HEK293 (cell line): ENCODE results near the gene OSBP.
A peak's percentile ranks its signal among the peaks of the same experiment; 100 is the strongest.

ENCODE experiments used
- BCL11A ChIP-seq: fragments of 450-650 bp; formaldehyde crosslinking; IDR thresholded peaks from 2 replicates; pipeline ENCODE4 v1.5.1; 2016; ENCODE audit warnings: low read depth, missing biosample characterization, missing genetic modification characterization
- GLI4 ChIP-seq: fragments of 450-650 bp; formaldehyde crosslinking; IDR thresholded peaks from 2 replicates; pipeline ENCODE4 v1.5.1; 2016; ENCODE audit warnings: missing biosample characterization, missing genetic modification characterization
- GLIS2 ChIP-seq: fragments of 450-650 bp; formaldehyde crosslinking; IDR thresholded peaks from 2 replicates; pipeline ENCODE4 v1.5.1; 2016; ENCODE audit warnings: missing biosample characterization, missing genetic modification characterization
- KLF7 ChIP-seq: fragments of 450-650 bp; formaldehyde crosslinking; IDR thresholded peaks from 2 replicates; pipeline ENCODE4 v1.5.1; 2016; ENCODE audit warnings: missing biosample characterization, missing genetic modification characterization, borderline replicate concordance
- MZF1 ChIP-seq: fragments of 450-650 bp; formaldehyde crosslinking; IDR thresholded peaks from 2 replicates; pipeline ENCODE4 v1.5.1; 2017; ENCODE audit warnings: missing biosample characterization, missing genetic modification characterization, borderline replicate concordance
- OVOL3 ChIP-seq: fragments of 450-650 bp; formaldehyde crosslinking; IDR thresholded peaks from 2 replicates; pipeline ENCODE4 v1.5.1; 2016; ENCODE audit warnings: missing biosample characterization, missing genetic modification characterization
- PRDM1 ChIP-seq: fragments of 450-650 bp; formaldehyde crosslinking; IDR thresholded peaks from 2 replicates; pipeline ENCODE4; 2016; ENCODE audit warnings: missing biosample characterization, missing genetic modification characterization
- SALL2 ChIP-seq: fragments of 450-650 bp; formaldehyde crosslinking; IDR thresholded peaks from 2 replicates; pipeline ENCODE4 v1.5.0; 2017; ENCODE audit warnings: missing biosample characterization, mild to moderate bottlenecking, missing genetic modification characterization, borderline replicate concordance
- SCRT1 ChIP-seq: fragments of 450-650 bp; formaldehyde crosslinking; IDR thresholded peaks from 2 replicates; pipeline ENCODE4 v1.5.1; 2016; ENCODE audit warnings: missing biosample characterization, missing genetic modification characterization, borderline replicate concordance
- SP3 ChIP-seq: fragments of 450-650 bp; formaldehyde crosslinking; IDR thresholded peaks from 2 replicates; pipeline ENCODE4 v1.5.1; 2016; ENCODE audit warnings: missing biosample characterization, missing genetic modification characterization
- TRIM28 ChIP-seq: IDR thresholded peaks from 2 replicates; pipeline ENCODE4 v1.6.1; 2011; ENCODE audit warnings: low read length, control low read depth, borderline replicate concordance
- YY2 ChIP-seq: fragments of 450-650 bp; formaldehyde crosslinking; IDR thresholded peaks from 2 replicates; pipeline ENCODE4 v1.5.1; 2016; ENCODE audit warnings: missing biosample characterization, missing genetic modification characterization
- ZBTB1 ChIP-seq: fragments of 450-650 bp; formaldehyde crosslinking; IDR thresholded peaks from 2 replicates; pipeline ENCODE4 v1.5.1; 2016; ENCODE audit warnings: missing biosample characterization, missing genetic modification characterization
- ZFP3 ChIP-seq: fragments of 450-650 bp; formaldehyde crosslinking; IDR thresholded peaks from 2 replicates; pipeline ENCODE4 v1.5.1; 2016; ENCODE audit warnings: low read depth, missing biosample characterization, missing genetic modification characterization
- ZFP41 ChIP-seq: fragments of 450-650 bp; formaldehyde crosslinking; IDR thresholded peaks from 2 replicates; pipeline ENCODE4 v1.5.1; 2016; ENCODE audit warnings: missing biosample characterization, missing genetic modification characterization, borderline replicate concordance
- ZNF350 ChIP-seq: fragments of 450-650 bp; formaldehyde crosslinking; IDR thresholded peaks from 2 replicates; pipeline ENCODE4 v1.5.0; 2017; ENCODE audit warnings: missing biosample characterization, mild to moderate bottlenecking, missing genetic modification characterization
- ZNF416 ChIP-seq: fragments of 450-650 bp; formaldehyde crosslinking; IDR thresholded peaks from 2 replicates; pipeline ENCODE4 v1.5.1; 2016; ENCODE audit warnings: missing biosample characterization, missing genetic modification characterization
- ZNF433 ChIP-seq: fragments of 450-650 bp; formaldehyde crosslinking; IDR thresholded peaks from 2 replicates; pipeline ENCODE4 v1.5.1; 2016; ENCODE audit warnings: missing biosample characterization, missing genetic modification characterization, low read depth
- ZNF473 ChIP-seq: fragments of 450-650 bp; formaldehyde crosslinking; IDR thresholded peaks from 2 replicates; pipeline ENCODE4 v1.5.1; 2017; ENCODE audit warnings: missing biosample characterization, missing genetic modification characterization
- ZNF555 ChIP-seq: fragments of 450-650 bp; formaldehyde crosslinking; conservative IDR thresholded peaks from 2 replicates; pipeline ENCODE4 v1.5.1; 2017; ENCODE audit warnings: missing biosample characterization, mild to moderate bottlenecking, missing genetic modification characterization, inconsistent platforms
- ZNF600 ChIP-seq: fragments of 450-650 bp; formaldehyde crosslinking; IDR thresholded peaks from 2 replicates; pipeline ENCODE4 v1.5.1; 2016; ENCODE audit warnings: missing biosample characterization, missing genetic modification characterization
- ZNF792 ChIP-seq: fragments of 450-650 bp; formaldehyde crosslinking; IDR thresholded peaks from 2 replicates; pipeline ENCODE4 v1.5.1; 2016; ENCODE audit warnings: missing biosample characterization, missing genetic modification characterization
- TF ChIP-seq, protein P1 (sequence below): fragments of 450-650 bp; formaldehyde crosslinking; IDR thresholded peaks from 2 replicates; pipeline ENCODE4 v1.5.1; 2016; ENCODE audit warnings: missing biosample characterization, missing genetic modification characterization
- TF ChIP-seq, protein P2 (sequence below): fragments of 450-650 bp; formaldehyde crosslinking; IDR thresholded peaks from 2 replicates; pipeline ENCODE4 v1.5.1; 2016; ENCODE audit warnings: missing biosample characterization, missing genetic modification characterization
- TF ChIP-seq, protein P3 (sequence below): fragments of 450-650 bp; formaldehyde crosslinking; IDR thresholded peaks from 2 replicates; pipeline ENCODE4 v1.5.1; 2017; ENCODE audit warnings: missing biosample characterization, missing genetic modification characterization
- TF ChIP-seq, protein P4 (sequence below): fragments of 450-650 bp; formaldehyde crosslinking; IDR thresholded peaks from 2 replicates; pipeline ENCODE4 v1.5.1; 2016; ENCODE audit warnings: missing biosample characterization, missing genetic modification characterization
- TF ChIP-seq, protein P5 (sequence below): fragments of 450-650 bp; formaldehyde crosslinking; IDR thresholded peaks from 2 replicates; pipeline ENCODE4 v1.5.1; 2016; ENCODE audit warnings: missing biosample characterization, missing genetic modification characterization
- TF ChIP-seq, protein P6 (sequence below): fragments of 450-650 bp; IDR thresholded peaks from 2 replicates; pipeline ENCODE4 v1.5.1; 2018; ENCODE audit warnings: missing biosample characterization, missing genetic modification characterization
- TF ChIP-seq, protein P7 (sequence below): fragments of 450-650 bp; formaldehyde crosslinking; IDR thresholded peaks from 2 replicates; pipeline ENCODE4 v1.5.1; 2016; ENCODE audit warnings: missing biosample characterization, missing genetic modification characterization

The OSBP gene

DNA sequence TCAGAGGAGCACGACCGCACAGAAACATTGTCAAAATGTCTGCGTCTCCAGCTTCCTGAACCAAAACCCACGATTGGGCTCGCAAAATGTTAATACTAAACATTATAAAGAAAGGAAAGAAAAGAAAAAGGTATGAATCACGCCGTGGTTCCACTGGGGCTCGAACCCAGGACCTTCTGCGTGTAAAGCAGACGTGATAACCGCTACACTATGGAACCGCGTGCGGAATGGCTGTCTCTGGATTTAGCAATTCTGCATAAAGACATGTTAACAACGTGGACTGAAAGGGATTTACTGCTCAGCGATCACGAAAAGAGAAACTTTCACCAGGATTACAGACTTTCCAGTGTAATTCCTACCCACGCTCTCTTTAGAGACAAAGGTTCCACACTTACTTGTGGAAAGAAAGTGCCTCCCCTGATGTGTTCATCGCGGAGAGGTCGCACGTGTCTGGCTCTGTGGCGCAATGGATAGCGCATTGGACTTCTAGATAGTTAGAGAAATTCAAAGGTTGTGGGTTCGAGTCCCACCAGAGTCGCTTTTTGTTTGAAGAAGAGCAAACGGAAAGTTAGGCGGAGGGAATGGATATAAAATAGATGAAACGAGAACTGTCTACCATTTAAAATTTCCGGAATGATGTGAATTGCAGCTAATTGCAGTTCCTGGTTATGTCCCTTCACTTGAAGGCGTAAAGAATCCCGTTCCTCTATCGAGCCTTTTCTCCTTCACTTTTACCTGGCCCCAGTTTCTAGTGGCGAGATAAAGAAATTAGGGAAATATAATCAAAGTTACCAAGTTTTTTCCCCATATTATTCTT, 64.5 kb downstream of the OSBP start (continued):
- peak; percentile 55 for TF ChIP-seq ZNF600 (tag by site-specific recombination)
- no peak for TF ChIP-seq MZF1
- TF ChIP-seq, protein P1, sequence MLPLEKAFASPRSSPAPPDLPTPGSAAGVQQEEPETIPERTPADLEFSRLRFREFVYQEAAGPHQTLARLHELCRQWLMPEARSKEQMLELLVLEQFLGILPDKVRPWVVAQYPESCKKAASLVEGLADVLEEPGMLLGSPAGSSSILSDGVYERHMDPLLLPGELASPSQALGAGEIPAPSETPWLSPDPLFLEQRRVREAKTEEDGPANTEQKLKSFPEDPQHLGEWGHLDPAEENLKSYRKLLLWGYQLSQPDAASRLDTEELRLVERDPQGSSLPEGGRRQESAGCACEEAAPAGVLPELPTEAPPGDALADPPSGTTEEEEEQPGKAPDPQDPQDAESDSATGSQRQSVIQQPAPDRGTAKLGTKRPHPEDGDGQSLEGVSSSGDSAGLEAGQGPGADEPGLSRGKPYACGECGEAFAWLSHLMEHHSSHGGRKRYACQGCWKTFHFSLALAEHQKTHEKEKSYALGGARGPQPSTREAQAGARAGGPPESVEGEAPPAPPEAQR (tag by site-specific recombination) = no peak
- TF ChIP-seq SCRT1 (tag by site-specific recombination) = no peak
- TF ChIP-seq BCL11A = no peak
- no peak for TF ChIP-seq SALL2 (tag by site-specific recombination)
- TF ChIP-seq ZNF433 (tag by site-specific recombination) = no peak
- TF ChIP-seq, protein P2, sequence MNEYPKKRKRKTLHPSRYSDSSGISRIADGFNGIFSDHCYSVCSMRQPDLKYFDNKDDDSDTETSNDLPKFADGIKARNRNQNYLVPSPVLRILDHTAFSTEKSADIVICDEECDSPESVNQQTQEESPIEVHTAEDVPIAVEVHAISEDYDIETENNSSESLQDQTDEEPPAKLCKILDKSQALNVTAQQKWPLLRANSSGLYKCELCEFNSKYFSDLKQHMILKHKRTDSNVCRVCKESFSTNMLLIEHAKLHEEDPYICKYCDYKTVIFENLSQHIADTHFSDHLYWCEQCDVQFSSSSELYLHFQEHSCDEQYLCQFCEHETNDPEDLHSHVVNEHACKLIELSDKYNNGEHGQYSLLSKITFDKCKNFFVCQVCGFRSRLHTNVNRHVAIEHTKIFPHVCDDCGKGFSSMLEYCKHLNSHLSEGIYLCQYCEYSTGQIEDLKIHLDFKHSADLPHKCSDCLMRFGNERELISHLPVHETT (tag by site-specific recombination) = no peak; the same call in 1 of the 2 replicates
- TF ChIP-seq OVOL3 (tag by site-specific recombination) = no peak
- TF ChIP-seq ZNF555 (tag by site-specific recombination) = no peak
- no peak for TF ChIP-seq ZNF473 (tag by site-specific recombination)
- TF ChIP-seq YY2 = peak; percentile 34; the same call in 1 of the 2 replicates
- TF ChIP-seq, protein P3, sequence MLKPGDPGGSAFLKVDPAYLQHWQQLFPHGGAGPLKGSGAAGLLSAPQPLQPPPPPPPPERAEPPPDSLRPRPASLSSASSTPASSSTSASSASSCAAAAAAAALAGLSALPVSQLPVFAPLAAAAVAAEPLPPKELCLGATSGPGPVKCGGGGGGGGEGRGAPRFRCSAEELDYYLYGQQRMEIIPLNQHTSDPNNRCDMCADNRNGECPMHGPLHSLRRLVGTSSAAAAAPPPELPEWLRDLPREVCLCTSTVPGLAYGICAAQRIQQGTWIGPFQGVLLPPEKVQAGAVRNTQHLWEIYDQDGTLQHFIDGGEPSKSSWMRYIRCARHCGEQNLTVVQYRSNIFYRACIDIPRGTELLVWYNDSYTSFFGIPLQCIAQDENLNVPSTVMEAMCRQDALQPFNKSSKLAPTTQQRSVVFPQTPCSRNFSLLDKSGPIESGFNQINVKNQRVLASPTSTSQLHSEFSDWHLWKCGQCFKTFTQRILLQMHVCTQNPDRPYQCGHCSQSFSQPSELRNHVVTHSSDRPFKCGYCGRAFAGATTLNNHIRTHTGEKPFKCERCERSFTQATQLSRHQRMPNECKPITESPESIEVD (tag by site-specific recombination) = 0 out of 2 replicates have a peak, but pooled peaks have one; percentile 2
- no peak for TF ChIP-seq GLIS2 (tag by site-specific recombination)
- TF ChIP-seq GLI4 (tag by site-specific recombination) = no peak
- no peak for TF ChIP-seq ZFP3
- TF ChIP-seq ZFP41 (tag by site-specific recombination) = no peak
- TF ChIP-seq ZNF350 (tag by site-specific recombination) = no peak
- TF ChIP-seq TRIM28 = peak; percentile 59; the same call in 1 of the 2 replicates
- no peak for TF ChIP-seq ZBTB1 (tag by site-specific recombination)
- TF ChIP-seq, protein P4, sequence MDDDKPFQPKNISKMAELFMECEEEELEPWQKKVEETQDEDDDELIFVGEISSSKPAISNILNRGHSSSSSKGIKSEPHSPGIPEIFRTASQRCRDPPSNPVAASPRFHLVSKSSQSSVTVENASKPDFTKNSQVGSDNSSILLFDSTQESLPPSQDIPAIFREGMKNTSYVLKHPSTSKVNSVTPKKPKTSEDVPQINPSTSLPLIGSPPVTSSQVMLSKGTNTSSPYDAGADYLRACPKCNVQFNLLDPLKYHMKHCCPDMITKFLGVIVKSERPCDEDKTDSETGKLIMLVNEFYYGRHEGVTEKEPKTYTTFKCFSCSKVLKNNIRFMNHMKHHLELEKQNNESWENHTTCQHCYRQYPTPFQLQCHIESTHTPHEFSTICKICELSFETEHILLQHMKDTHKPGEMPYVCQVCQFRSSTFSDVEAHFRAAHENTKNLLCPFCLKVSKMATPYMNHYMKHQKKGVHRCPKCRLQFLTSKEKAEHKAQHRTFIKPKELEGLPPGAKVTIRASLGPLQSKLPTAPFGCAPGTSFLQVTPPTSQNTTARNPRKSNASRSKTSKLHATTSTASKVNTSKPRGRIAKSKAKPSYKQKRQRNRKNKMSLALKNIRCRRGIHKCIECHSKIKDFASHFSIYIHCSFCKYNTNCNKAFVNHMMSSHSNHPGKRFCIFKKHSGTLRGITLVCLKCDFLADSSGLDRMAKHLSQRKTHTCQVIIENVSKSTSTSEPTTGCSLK (tag by site-specific recombination) = no peak
- no peak for TF ChIP-seq ZNF416
- 0 out of 2 replicates have a peak, but pooled peaks have one; percentile 54 for TF ChIP-seq ZNF792
- TF ChIP-seq PRDM1 (tag by site-specific recombination) = peak; percentile 97
- 0 out of 2 replicates have a peak, but pooled peaks have one; percentile 21 for TF ChIP-seq SP3 (tag by site-specific recombination)
- peak; percentile 28; the same call in 1 of the 2 replicates for TF ChIP-seq KLF7
- TF ChIP-seq, protein P5, sequence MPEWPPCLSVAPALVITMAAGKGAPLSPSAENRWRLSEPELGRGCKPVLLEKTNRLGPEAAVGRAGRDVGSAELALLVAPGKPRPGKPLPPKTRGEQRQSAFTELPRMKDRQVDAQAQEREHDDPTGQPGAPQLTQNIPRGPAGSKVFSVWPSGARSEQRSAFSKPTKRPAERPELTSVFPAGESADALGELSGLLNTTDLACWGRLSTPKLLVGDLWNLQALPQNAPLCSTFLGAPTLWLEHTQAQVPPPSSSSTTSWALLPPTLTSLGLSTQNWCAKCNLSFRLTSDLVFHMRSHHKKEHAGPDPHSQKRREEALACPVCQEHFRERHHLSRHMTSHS = no peak
- TF ChIP-seq, protein P6, sequence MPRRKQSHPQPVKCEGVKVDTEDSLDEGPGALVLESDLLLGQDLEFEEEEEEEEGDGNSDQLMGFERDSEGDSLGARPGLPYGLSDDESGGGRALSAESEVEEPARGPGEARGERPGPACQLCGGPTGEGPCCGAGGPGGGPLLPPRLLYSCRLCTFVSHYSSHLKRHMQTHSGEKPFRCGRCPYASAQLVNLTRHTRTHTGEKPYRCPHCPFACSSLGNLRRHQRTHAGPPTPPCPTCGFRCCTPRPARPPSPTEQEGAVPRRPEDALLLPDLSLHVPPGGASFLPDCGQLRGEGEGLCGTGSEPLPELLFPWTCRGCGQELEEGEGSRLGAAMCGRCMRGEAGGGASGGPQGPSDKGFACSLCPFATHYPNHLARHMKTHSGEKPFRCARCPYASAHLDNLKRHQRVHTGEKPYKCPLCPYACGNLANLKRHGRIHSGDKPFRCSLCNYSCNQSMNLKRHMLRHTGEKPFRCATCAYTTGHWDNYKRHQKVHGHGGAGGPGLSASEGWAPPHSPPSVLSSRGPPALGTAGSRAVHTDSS (tag by site-specific recombination) = no peak
- TF ChIP-seq, protein P7, sequence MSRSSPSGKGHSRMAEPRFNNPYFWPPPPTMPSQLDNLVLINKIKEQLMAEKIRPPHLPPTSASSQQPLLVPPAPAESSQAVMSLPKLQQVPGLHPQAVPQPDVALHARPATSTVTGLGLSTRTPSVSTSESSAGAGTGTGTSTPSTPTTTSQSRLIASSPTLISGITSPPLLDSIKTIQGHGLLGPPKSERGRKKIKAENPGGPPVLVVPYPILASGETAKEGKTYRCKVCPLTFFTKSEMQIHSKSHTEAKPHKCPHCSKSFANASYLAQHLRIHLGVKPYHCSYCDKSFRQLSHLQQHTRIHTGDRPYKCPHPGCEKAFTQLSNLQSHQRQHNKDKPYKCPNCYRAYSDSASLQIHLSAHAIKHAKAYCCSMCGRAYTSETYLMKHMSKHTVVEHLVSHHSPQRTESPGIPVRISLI (tag by site-specific recombination) = peak; percentile 58
